H1 (cell line): ENCODE data around the gene ACTR6. TPM values are rescaled to one million over a fixed set of nuclear protein-coding genes. Genes with fewer than 3 reads are reported as not detected.

Source experiments
- CHD7 ChIP-seq: fragments of 300-600 bp; sonication (generic); IDR thresholded peaks from 2 replicates; pipeline ENCODE4 v1.7.1; 2012; ENCODE audit warnings: low read length, moderate library complexity, mild to moderate bottlenecking, inconsistent platforms; ENCODE audit not compliant: insufficient replicate concordance
- CTBP2 ChIP-seq: IDR thresholded peaks from 2 replicates; pipeline ENCODE4 v1.7.0; 2011; ENCODE audit warnings: borderline replicate concordance, mild to moderate bottlenecking, moderate library complexity, mixed read lengths, low read length; ENCODE audit not compliant: insufficient read depth, insufficient read length
- HDAC6 ChIP-seq: IDR thresholded peaks from one replicate; pipeline ENCODE4 v1.7.1; 2012; ENCODE audit warnings: low read depth, mild to moderate bottlenecking, inconsistent platforms, low read length, moderate library complexity
- MAFK ChIP-seq: IDR thresholded peaks from 2 replicates; pipeline ENCODE4 v1.6.1; 2012; ENCODE audit warnings: low read depth, mild to moderate bottlenecking, improper control_type of control experiment, low read length
- MAX ChIP-seq: IDR thresholded peaks from 2 replicates; pipeline ENCODE4 v1.6.1; 2012; ENCODE audit warnings: inconsistent platforms
- NANOG ChIP-seq: IDR thresholded peaks from 2 replicates; pipeline ENCODE4 v1.6.1; 2011; ENCODE audit warnings: low read length, low read depth, mild to moderate bottlenecking, inconsistent platforms; ENCODE audit not compliant: insufficient read depth, poor library complexity, severe bottlenecking
- POLR2A ChIP-seq, 2 experiments: IDR thresholded peaks; 1 replicate in 1 of 2; 2 replicates in 1 of 2; pipeline ENCODE4 v1.6.1; 2011; ENCODE audit warnings: low read depth in 2 of 2, low read length in 2 of 2, mild to moderate bottlenecking in 2 of 2; ENCODE audit errors: control extremely low read depth in 1 of 2
- SRF ChIP-seq: IDR thresholded peaks from 2 replicates; pipeline ENCODE4 v1.6.1; 2011; ENCODE audit warnings: mild to moderate bottlenecking, low read depth, low read length, moderate library complexity
- polyA plus RNA-seq, 7 experiments: library from polyadenylated mRNA; depleted of rRNA in 3 of 7; stranded (reverse) in 5 of 7; unstranded in 2 of 7; fragments of >200 nt in 5 of 7; fragments of 200-250 nt in 2 of 7; gene quantifications; 1 replicate in 5 of 7; 2 replicates in 1 of 7; 4 replicates in 1 of 7; pipeline versions ENCODE4 v1.2.1 to v1.2.3, GENCODE V29; 2011 to 2013; ENCODE audit warnings: missing spikeins in 2 of 7, mixed read lengths in 2 of 7
- total RNA-seq: library from RNA; stranded (reverse); fragmentation: NEBNext Ultra II Directional; extraction: Animal tissue kit (Norgen Biotek cat#: 25700); gene quantifications from 2 replicates; pipeline ENCODE4 v1.2.1, GENCODE V29; 2021

Gene ACTR6
- total and polyA plus RNA-seq, 2 of the 8 experiments (the other 6 are each of a cell fraction or from before 2014, with no cell fraction given): 10.2 to 36.8 TPM

- TF ChIP-seq CHD7: no peak
- TF ChIP-seq HDAC6: no peak
- no peak for TF ChIP-seq MAX
- TF ChIP-seq SRF: no peak
- peak; percentile 92 for TF ChIP-seq MAFK
- no peak for TF ChIP-seq POLR2A (IDR thresholded peaks at IDR 0.05; ENCODE audit: control extremely low read depth in 1 of 2, low read depth in 2 of 2, low read length in 2 of 2)
- TF ChIP-seq NANOG: no peak
- no peak for TF ChIP-seq CTBP2
Measured at GRCh38 chr12:100211698-100212097, 11.1 kb downstream of the ACTR6 start (continued).
